Liver (tissue), 3 donors: ENCODE data around the gene XCL1.
"Not testable (repeated sequence)": the region's sequence is repeated elsewhere in the genome, so short reads cannot be mapped to it uniquely, and the experiment has no call there.

Experiments used
- CTCF ChIP-seq: fragments of 150-350 bp; IDR thresholded peaks from 2 replicates; pipeline ENCODE4 v1.5.1; 2017; ENCODE audit warnings: improper control_type of control experiment, low read depth, low read length; ENCODE audit not compliant: missing input control
- JUND ChIP-seq, 2 donors: IDR thresholded peaks; 2 replicates each; pipeline ENCODE4 v1.6.1; 2016; ENCODE audit warnings: antibody characterized with exemption in 2 of 2
- MAX ChIP-seq: IDR thresholded peaks from 2 replicates; pipeline ENCODE4 v1.6.1; 2016; ENCODE audit warnings: antibody characterized with exemption
- donor health status: healthy.
- donor health status: healthy.

- TF ChIP-seq JUND (IDR thresholded peaks at IDR 0.05); CTCF; MAX: not testable (repeated sequence)
Measured at GRCh38 chr1:168546553-168546895, 29.9 kb upstream of the XCL1 start.
